Sigmoid colon (tissue), 7 donors: ENCODE results near the gene SEZ6L2. TPM values are rescaled to one million over a fixed set of nuclear protein-coding genes. Genes with fewer than 3 reads are reported as not detected.

Source experiments
- DNase-seq: peaks from one replicate; pipeline ENCODE4 v3.0.0-alpha.2; 2019
- H3K27ac ChIP-seq, 4 donors: fragments of 200-600 bp; sonication (generic); one replicate each; pipeline ENCODE4 v1.5.1; 2016 to 2019; ENCODE audit warnings: mild to moderate bottlenecking in 1 of 4
- H3K27me3 ChIP-seq, 3 donors: fragments of 200-600 bp; sonication (generic); one replicate each; pipeline ENCODE4 v1.5.1; 2019; ENCODE audit warnings: mild to moderate bottlenecking in 1 of 3
- H3K36me3 ChIP-seq, 4 donors: fragments of 200-600 bp; sonication (generic); one replicate each; pipeline ENCODE4 v1.5.1; 2016 to 2019
- H3K4me1 ChIP-seq, 4 donors: fragments of 200-600 bp; sonication (generic); one replicate each; pipeline ENCODE4 v1.5.1; 2017 to 2019
- H3K4me3 ChIP-seq, 4 donors: fragments of 200-600 bp; sonication (generic); one replicate each; pipeline ENCODE4 v1.5.1; 2017 to 2019; ENCODE audit warnings: mild to moderate bottlenecking in 2 of 4, moderate library complexity in 1 of 4
- H3K9me3 ChIP-seq, 4 donors: fragments of 200-600 bp in 3 of 4; sonication (generic) in 3 of 4; one replicate each; pipeline versions ENCODE4 v1.5.1 to v1.6.1; 2013 to 2019
- EP300 ChIP-seq, 4 donors: sonication (generic); formaldehyde crosslinking; IDR thresholded peaks; one replicate each; pipeline ENCODE4 v1.6.1; 2017; ENCODE audit warnings: antibody characterized with exemption in 4 of 4
- POLR2A ChIP-seq, 2 donors: fragments of 450-650 bp; IDR thresholded peaks; one replicate each; pipeline ENCODE4 v1.6.1; 2016; ENCODE audit warnings: antibody characterized with exemption in 2 of 2, mild to moderate bottlenecking in 2 of 2, moderate library complexity in 2 of 2
- POLR2AphosphoS5 ChIP-seq, 4 donors: sonication (generic); formaldehyde crosslinking; IDR thresholded peaks; one replicate each; pipeline ENCODE4 v1.6.1; 2017; ENCODE audit warnings: antibody characterized with exemption in 4 of 4
- WGBS, 2 donors: extraction: QIAGEN DNeasy Blood & Tissue Kit; methylation state at CpG; one replicate each; pipeline ENCODE4 v1.1.7; 2013; 5-methylcytosine and 5-hydroxymethylcytosine counted together
- intact Hi-C: fragments of 100-400 bp; cut with DNase I; formaldehyde crosslinking; loops from one replicate; pipeline ENCODE4 v1.15.1; 2023
- polyA plus RNA-seq, 3 donors: library from polyadenylated mRNA; stranded (reverse); fragments of 200-250 nt; gene quantifications; one replicate each; pipeline ENCODE4 v1.2.3, GENCODE V29; 2013
- total RNA-seq, 4 donors: library from RNA; depleted of rRNA; stranded (reverse); fragments of >200 nt; gene quantifications; one replicate each; pipeline ENCODE4 v1.1.0, GENCODE V29; 2016
- TF ChIP-seq, protein P1 (sequence below), 4 experiments: fragments of 450-650 bp in 3 of 4; fragments of 200-600 bp in 1 of 4; IDR thresholded peaks; one replicate each; pipeline ENCODE4 v1.5.1; 2016 to 2019; ENCODE audit warnings: antibody characterized with exemption in 4 of 4, mild to moderate bottlenecking in 3 of 4, moderate library complexity in 2 of 4
- donor health status: healthy with polysubstance abuse.
- donor health status: Bipolar disorder and iron deficiency.
- donor health status: healthy.

SEZ6L2 gene
- total and polyA plus RNA-seq, 7 donors = 0.60 to 9.1 (median 1.6) TPM

DNA sequence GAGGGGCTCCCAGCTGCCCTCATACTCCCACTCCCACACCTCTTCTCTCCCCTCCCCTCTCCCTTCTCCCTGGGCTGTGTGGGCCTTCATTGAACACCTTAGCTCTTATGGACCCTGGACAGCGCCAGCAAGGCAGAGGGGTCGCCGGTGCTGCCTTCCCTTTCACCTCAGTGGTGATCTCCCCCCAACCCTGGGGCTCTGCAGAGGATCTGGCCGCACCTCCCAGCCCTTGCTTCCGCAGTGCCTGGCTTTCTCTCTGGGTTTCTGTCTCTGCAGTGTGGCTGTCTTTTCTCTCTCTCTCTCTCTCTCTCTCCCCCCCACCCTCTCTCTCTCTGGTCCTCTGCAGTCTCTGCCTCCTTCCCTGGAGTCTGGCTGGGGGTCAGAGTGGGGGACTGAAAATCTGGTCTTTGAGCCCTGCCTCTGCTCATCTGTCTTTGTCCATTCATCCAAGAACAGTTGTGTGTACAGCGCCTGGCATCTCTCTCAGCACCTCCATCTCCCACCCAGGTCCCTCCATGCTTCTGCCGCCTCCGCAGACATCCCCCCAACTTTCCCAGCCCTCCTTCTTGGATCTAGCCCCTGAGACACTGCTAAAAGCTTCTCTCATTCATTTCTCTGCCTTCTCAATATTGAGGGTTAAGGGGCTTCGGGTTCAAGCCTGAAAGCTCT lies 1.1 kb downstream of the SEZ6L2 start:
- intact Hi-C loops = no loop called here
- Histone ChIP-seq H3K4me1 (peaks cover 0 to 20% (median 13%) of the 10 kb centered on the region in 4 donors), H3K36me3 (no peaks in the 10 kb centered on the region), H3K9me3 (no peaks in the 10 kb centered on the region), H3K27me3 (peaks cover 12 to 40% (median 26%) of the 10 kb centered on the region in 3 donors), H3K27ac (no peak overlapping the region), H3K4me3 (no peak overlapping the region)
- TF ChIP-seq, protein P1, sequence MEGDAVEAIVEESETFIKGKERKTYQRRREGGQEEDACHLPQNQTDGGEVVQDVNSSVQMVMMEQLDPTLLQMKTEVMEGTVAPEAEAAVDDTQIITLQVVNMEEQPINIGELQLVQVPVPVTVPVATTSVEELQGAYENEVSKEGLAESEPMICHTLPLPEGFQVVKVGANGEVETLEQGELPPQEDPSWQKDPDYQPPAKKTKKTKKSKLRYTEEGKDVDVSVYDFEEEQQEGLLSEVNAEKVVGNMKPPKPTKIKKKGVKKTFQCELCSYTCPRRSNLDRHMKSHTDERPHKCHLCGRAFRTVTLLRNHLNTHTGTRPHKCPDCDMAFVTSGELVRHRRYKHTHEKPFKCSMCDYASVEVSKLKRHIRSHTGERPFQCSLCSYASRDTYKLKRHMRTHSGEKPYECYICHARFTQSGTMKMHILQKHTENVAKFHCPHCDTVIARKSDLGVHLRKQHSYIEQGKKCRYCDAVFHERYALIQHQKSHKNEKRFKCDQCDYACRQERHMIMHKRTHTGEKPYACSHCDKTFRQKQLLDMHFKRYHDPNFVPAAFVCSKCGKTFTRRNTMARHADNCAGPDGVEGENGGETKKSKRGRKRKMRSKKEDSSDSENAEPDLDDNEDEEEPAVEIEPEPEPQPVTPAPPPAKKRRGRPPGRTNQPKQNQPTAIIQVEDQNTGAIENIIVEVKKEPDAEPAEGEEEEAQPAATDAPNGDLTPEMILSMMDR (IDR thresholded peaks at IDR 0.05) = no peak
- no peak for TF ChIP-seq EP300 (IDR thresholded peaks at IDR 0.05)
- no peak for TF ChIP-seq POLR2A (IDR thresholded peaks at IDR 0.05)
- no peak for TF ChIP-seq POLR2AphosphoS5 (IDR thresholded peaks at IDR 0.05)
- WGBS, 2 donors = 21 to 52% methylated on average over 9 of the region's 9 CpGs
- no peak for DNase-seq

DNA sequence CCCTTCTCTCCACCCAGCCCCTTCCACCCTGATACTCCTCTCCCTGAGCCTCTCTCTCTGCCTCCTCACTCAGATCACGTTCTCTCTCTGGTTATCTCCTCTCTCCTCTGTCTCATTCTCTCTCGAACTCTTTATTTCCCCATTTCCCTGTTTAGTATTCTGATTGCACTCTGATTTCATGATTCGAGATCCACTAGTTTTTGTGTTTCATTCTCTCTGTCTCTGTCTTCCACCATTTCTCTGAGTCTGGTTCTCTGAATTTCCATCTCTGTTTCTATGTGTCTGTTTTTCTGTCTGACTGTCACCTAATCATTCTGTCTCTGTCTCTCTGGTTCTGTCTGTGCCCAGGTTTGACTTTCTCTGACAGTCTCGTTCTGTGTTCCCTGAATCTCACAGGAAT lies 2.0 kb downstream of the SEZ6L2 start:
- WGBS, 2 donors = 52 to 80% methylated on average over 4 of the region's 4 CpGs
- intact Hi-C loops = no loop called here
- peaks cover 0 to 20% (median 13%) of the 10 kb centered on the region in 4 donors for H3K4me1 ChIP-seq
- H3K9me3 ChIP-seq = no peaks in the 10 kb centered on the region
- no peak overlapping the region for H3K27ac ChIP-seq
- H3K27me3 ChIP-seq = peaks cover 12 to 40% (median 26%) of the 10 kb centered on the region in 3 donors
- no peak overlapping the region for H3K4me3 ChIP-seq
- no peak for DNase-seq
- H3K36me3 ChIP-seq = no peaks in the 10 kb centered on the region
- TF ChIP-seq POLR2A (IDR thresholded peaks at IDR 0.05) = no peak
- TF ChIP-seq, protein P1 (IDR thresholded peaks at IDR 0.05) = no peak
- no peak for TF ChIP-seq POLR2AphosphoS5 (IDR thresholded peaks at IDR 0.05)

DNA sequence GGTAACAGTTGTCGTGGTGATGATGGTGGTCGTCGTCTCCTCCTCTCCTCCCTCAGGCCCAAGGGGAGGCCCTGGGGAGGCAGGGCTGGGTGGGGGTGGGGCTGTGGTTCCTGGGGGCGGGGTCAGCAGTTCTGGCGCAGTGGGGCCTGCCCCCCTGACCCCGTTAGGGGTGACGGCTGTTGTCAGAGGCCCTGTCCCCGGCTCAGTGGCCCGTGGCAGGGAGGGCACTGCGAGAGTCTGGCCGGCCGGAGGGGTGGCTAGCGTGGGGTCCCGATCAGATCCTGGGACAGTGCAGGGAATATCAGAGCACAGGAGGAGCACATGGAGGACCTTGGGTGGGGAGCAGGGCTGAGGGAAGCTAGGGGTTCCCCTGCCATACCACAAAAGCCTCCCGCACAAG lies 2.5 kb downstream of the SEZ6L2 start:
- Histone ChIP-seq H3K4me3 (no peak overlapping the region), H3K36me3 (no peaks in the 10 kb centered on the region), H3K27ac (no peak overlapping the region), H3K9me3 (no peaks in the 10 kb centered on the region), H3K27me3 (peaks cover 12 to 40% (median 26%) of the 10 kb centered on the region in 3 donors), H3K4me1 (peaks cover 0 to 20% (median 13%) of the 10 kb centered on the region in 4 donors)
- intact Hi-C loops = no loop called here
- 55 to 70% methylated on average over 15 of the region's 15 CpGs for WGBS, 2 donors
- no peak for DNase-seq
- TF ChIP-seq POLR2A (IDR thresholded peaks at IDR 0.05) = no peak
- no peak for TF ChIP-seq POLR2AphosphoS5 (IDR thresholded peaks at IDR 0.05)
- no peak for TF ChIP-seq EP300 (IDR thresholded peaks at IDR 0.05)
- TF ChIP-seq, protein P1 (IDR thresholded peaks at IDR 0.05) = no peak

DNA sequence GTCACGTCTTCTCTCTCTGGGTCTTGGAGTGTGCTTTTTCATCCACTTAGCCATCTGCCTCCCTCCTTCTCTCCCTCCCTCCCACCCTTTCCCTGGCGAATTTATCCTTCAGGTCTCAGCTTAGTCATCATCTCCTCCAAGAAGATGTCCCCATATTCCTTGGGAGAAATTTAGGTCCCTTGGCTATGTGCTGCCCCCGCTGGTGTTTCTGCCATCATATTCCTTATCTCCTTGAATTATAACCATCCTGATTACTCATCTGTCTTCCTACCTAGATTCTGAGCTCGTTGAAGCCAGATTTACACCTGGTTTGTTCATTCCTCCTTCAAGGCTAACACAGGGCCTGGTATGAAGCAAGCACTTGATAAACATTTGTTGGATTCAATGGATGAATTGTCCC lies 5.0 kb downstream of the SEZ6L2 start:
- WGBS, 2 donors = 65 to 79% methylated on average over 4 of the region's 4 CpGs
- Histone ChIP-seq H3K27me3 (peaks cover 12 to 36% (median 25%) of the 10 kb centered on the region in 3 donors), H3K4me1 (peaks cover 0 to 3% (median 1%) of the 10 kb centered on the region in 4 donors)

More for the DNA sequence above, 5.0 kb downstream of the SEZ6L2 start:
- Histone ChIP-seq H3K36me3 (no peaks in the 10 kb centered on the region), H3K9me3 (no peaks in the 10 kb centered on the region), H3K27ac (no peak overlapping the region), H3K4me3 (no peak overlapping the region)
- DNase-seq = no peak
- intact Hi-C loops = no loop called here
- TF ChIP-seq, protein P1 (IDR thresholded peaks at IDR 0.05) = no peak
- no peak for TF ChIP-seq POLR2A (IDR thresholded peaks at IDR 0.05)
- no peak for TF ChIP-seq EP300 (IDR thresholded peaks at IDR 0.05)
- TF ChIP-seq POLR2AphosphoS5 (IDR thresholded peaks at IDR 0.05) = no peak
